ENCODE measurements around the gene RTP2.
A peak's percentile ranks its signal among the peaks of the same experiment; 100 is the strongest.

Gene RTP2

GRCh38 chr3:187717572-187717971 is 15.2 kb upstream of the RTP2 start:
- Histone ChIP-seq H3K4me2 (no peak overlapping the region), H2AFZ (ENCODE audit: low read depth) (no peak overlapping the region), H3K4me1 (ENCODE audit: low read depth, poor library complexity, severe bottlenecking) (no peaks in the 10 kb centered on the region), H4K20me1 (ENCODE audit: insufficient read depth) (no peaks in the 10 kb centered on the region), H3K4me3 (IDR thresholded peaks at IDR 0.05; ENCODE audit: insufficient read depth, low read depth, low read length) (no peak overlapping the region), H3K36me3 (ENCODE audit: insufficient read depth) (no peaks in the 10 kb centered on the region), H3K27ac (no peak overlapping the region), H3K9ac (no peak overlapping the region), H3K27me3 (ENCODE audit: insufficient read depth, low read depth) (no peaks in the 10 kb centered on the region), H3K79me2 (ENCODE audit: insufficient read depth, low read depth) (no peaks in the 10 kb centered on the region)
- no peak for TF ChIP-seq CTCF (conservative IDR thresholded peaks at IDR 0.05; ENCODE audit: low read depth, low read length)

GRCh38 chr3:187714404-187714979 is 12.1 kb upstream of the RTP2 start:
- Histone ChIP-seq H3K36me3 (ENCODE audit: insufficient read depth) (no peaks in the 10 kb centered on the region), H2AFZ (ENCODE audit: low read depth) (peak overlapping the region; percentile 5; the same call in 1 of the 2 replicates), H3K79me2 (ENCODE audit: insufficient read depth, low read depth) (no peaks in the 10 kb centered on the region), H4K20me1 (ENCODE audit: insufficient read depth) (no peaks in the 10 kb centered on the region), H3K4me1 (ENCODE audit: low read depth, poor library complexity, severe bottlenecking) (no peaks in the 10 kb centered on the region), H3K27ac (no peak overlapping the region), H3K27me3 (ENCODE audit: insufficient read depth, low read depth) (no peaks in the 10 kb centered on the region), H3K4me3 (IDR thresholded peaks at IDR 0.05; ENCODE audit: insufficient read depth, low read depth, low read length) (no peak overlapping the region), H3K9ac (no peak overlapping the region), H3K4me2 (no peak overlapping the region)
- TF ChIP-seq CTCF (conservative IDR thresholded peaks at IDR 0.05; ENCODE audit: low read depth, low read length): peak; percentile 95

- Histone ChIP-seq H3K9ac (no peak overlapping the region), H3K27ac (no peak overlapping the region), H3K27me3 (ENCODE audit: insufficient read depth, low read depth) (no peaks in the 10 kb centered on the region), H3K4me1 (ENCODE audit: low read depth, poor library complexity, severe bottlenecking) (no peaks in the 10 kb centered on the region), H2AFZ (ENCODE audit: low read depth) (no peak overlapping the region), H3K36me3 (ENCODE audit: insufficient read depth) (no peaks in the 10 kb centered on the region), H3K4me3 (IDR thresholded peaks at IDR 0.05; ENCODE audit: insufficient read depth, low read depth, low read length) (no peak overlapping the region), H3K79me2 (ENCODE audit: insufficient read depth, low read depth) (no peaks in the 10 kb centered on the region), H4K20me1 (ENCODE audit: insufficient read depth) (no peaks in the 10 kb centered on the region), H3K4me2 (no peak overlapping the region)
- TF ChIP-seq CTCF (conservative IDR thresholded peaks at IDR 0.05; ENCODE audit: low read depth, low read length): no peak
Observed at GRCh38 chr3:187713504-187713903, 11.1 kb upstream of the RTP2 start.

- Histone ChIP-seq H3K27me3 (ENCODE audit: insufficient read depth, low read depth) (no peaks in the 10 kb centered on the region), H3K4me2 (no peak overlapping the region), H3K4me3 (IDR thresholded peaks at IDR 0.05; ENCODE audit: insufficient read depth, low read depth, low read length) (no peak overlapping the region), H2AFZ (ENCODE audit: low read depth) (no peak overlapping the region), H3K79me2 (ENCODE audit: insufficient read depth, low read depth) (no peaks in the 10 kb centered on the region), H3K4me1 (ENCODE audit: low read depth, poor library complexity, severe bottlenecking) (no peaks in the 10 kb centered on the region), H3K9ac (no peak overlapping the region), H4K20me1 (ENCODE audit: insufficient read depth) (no peaks in the 10 kb centered on the region), H3K36me3 (ENCODE audit: insufficient read depth) (no peaks in the 10 kb centered on the region), H3K27ac (no peak overlapping the region)
- TF ChIP-seq CTCF (conservative IDR thresholded peaks at IDR 0.05; ENCODE audit: low read depth, low read length): no peak
Observed at GRCh38 chr3:187709155-187709554, 6.8 kb upstream of the RTP2 start.
